ENCODE measurements around the gene MCHR1. TPM values are rescaled to one million over a fixed set of nuclear protein-coding genes. Genes with fewer than 3 reads are reported as not detected.
A peak's percentile ranks its signal among the peaks of the same experiment; 100 is the strongest.
"Not testable (repeated sequence)": the region's sequence is repeated elsewhere in the genome, so short reads cannot be mapped to it uniquely, and the experiment has no call there.

Gene MCHR1
- total RNA-seq, 1 experiment from 2014 or later, result 0.24 TPM

DNA sequence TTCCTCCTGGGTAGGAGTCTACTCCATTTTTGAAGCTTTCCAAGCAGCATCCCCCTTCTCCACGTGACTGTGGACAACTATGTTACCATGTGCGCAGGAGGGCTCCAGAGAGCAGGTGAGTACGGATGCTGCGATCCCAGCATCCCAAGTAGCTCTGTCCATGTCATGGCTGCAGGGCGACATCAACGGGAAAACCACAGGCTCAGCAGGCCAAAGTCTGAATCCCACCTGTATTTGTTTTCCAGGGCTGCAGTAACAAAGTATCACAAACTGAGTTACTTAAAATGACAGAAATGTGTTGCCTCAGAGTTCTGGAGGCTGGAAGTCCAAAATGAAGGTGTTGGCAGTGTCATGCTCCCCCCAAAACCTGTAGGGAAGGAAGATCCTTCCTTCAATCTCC, 40.3 kb downstream of the MCHR1 start:
- CTCF ChIA-PET, result interaction anchor here (0.7 kb wide), 1 partner anchor 111 kb away, joined by 5 read pairs; no protein-coding TSS in a partner anchor
- POLR2A ChIA-PET (ENCODE audit: unreplicated experiment), result no interaction called here
- DNase-seq, result no peak
- H3K79me2 ChIP-seq (ENCODE audit: low read depth), result no peaks in the 10 kb centered on the region
- no peaks in the 10 kb centered on the region for H3K9me2 ChIP-seq (ENCODE audit: insufficient read depth)
- peaks cover 29% of the 10 kb centered on the region for H3F3A ChIP-seq (ENCODE audit: insufficient read depth, low read depth)
- H3K4me2 ChIP-seq, result no peak overlapping the region
- no peaks in the 10 kb centered on the region for H3K27me3 ChIP-seq (ENCODE audit: insufficient read depth, low read depth)
- intact Hi-C loops (cut with micrococcal nuclease; ENCODE audit: unreplicated experiment), result no loop called here
- no peak overlapping the region for H3K4me3 ChIP-seq
- no peaks in the 10 kb centered on the region for H3K9me3 ChIP-seq (ENCODE audit: insufficient read depth, low read depth)
- H2AFZ ChIP-seq, result no peak overlapping the region
- TF ChIP-seq CTCF (conservative IDR thresholded peaks at IDR 0.05), result no peak
- no peak for TF ChIP-seq EZH2 (IDR thresholded peaks at IDR 0.05; ENCODE audit: low read depth)
- H3K27ac ChIP-seq, result no peak overlapping the region
- no peaks in the 10 kb centered on the region for H4K20me1 ChIP-seq (ENCODE audit: insufficient read depth)
- H3K4me1 ChIP-seq (replicated peaks; ENCODE audit: insufficient read depth), result peaks cover 36% of the 10 kb centered on the region
- no peaks in the 10 kb centered on the region for H3K36me3 ChIP-seq (ENCODE audit: low read depth)
- BruUV-seq (replicated peaks), result no TSS peak

- H3K9me3 ChIP-seq (ENCODE audit: insufficient read depth, low read depth); H3K36me3 ChIP-seq (ENCODE audit: low read depth); H3K4me3 ChIP-seq; intact Hi-C loops (cut with micrococcal nuclease; ENCODE audit: unreplicated experiment); BruUV-seq (replicated peaks); H3K27me3 ChIP-seq (ENCODE audit: insufficient read depth, low read depth); H3K4me2 ChIP-seq; H3K9me2 ChIP-seq (ENCODE audit: insufficient read depth); H4K20me1 ChIP-seq (ENCODE audit: insufficient read depth); H3K79me2 ChIP-seq (ENCODE audit: low read depth); H3K27ac ChIP-seq; H2AFZ ChIP-seq; DNase-seq; POLR2A ChIA-PET (ENCODE audit: unreplicated experiment): not testable (repeated sequence)
- CTCF ChIA-PET, result interaction anchor here (0.7 kb wide), 1 partner anchor 87 kb away, joined by 15 read pairs; no protein-coding TSS in a partner anchor
- Histone ChIP-seq H3K4me1 (replicated peaks; ENCODE audit: insufficient read depth) (peaks cover 30% of the 10 kb centered on the region), H3F3A (ENCODE audit: insufficient read depth, low read depth) (peaks cover 24% of the 10 kb centered on the region)
Observed at GRCh38 chr22:40720156-40720537, 40.9 kb downstream of the MCHR1 start.

DNA sequence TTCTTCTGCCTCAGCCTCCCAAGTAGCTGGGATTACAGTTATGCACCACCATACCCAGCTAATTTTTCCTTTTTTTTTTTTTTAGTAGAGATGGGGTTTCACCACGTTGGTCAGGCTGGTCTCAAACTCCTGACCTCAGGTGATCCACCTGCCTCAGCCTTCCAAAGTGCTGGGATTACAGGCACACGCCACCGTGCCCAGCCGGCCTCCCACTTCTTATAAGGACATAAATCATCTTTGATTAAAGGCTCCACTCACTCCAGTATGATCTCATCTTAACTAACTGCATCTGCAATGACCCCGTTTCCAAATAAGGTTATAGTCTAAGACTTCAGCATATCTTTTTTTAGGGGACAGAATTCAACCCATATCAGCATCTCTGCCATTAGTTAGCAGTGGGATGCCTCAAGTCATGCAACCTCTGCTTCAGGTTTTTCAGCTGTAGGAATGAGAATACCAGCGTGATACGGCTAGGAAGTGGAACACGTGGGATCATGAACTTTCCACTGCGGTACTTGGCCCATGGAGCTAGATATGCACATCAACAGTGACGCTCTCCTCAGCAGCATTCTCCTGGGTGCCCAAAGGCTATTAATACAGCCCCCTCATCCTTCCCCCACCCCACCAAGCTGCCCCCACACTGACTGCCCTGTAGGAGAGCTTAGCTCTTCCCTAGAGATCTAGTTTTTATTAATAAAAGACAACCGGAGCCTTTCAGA, 41.4 kb downstream of the MCHR1 start:
- Histone ChIP-seq H3K9me2 (ENCODE audit: insufficient read depth) (no peaks in the 10 kb centered on the region), H3K79me2 (ENCODE audit: low read depth) (no peaks in the 10 kb centered on the region), H3K9me3 (ENCODE audit: insufficient read depth, low read depth) (no peaks in the 10 kb centered on the region), H3K4me1 (replicated peaks; ENCODE audit: insufficient read depth) (peaks cover 25% of the 10 kb centered on the region), H3K36me3 (ENCODE audit: low read depth) (no peaks in the 10 kb centered on the region), H3K4me3 (no peak overlapping the region), H3K27ac (no peak overlapping the region), H3K27me3 (ENCODE audit: insufficient read depth, low read depth) (no peaks in the 10 kb centered on the region), H2AFZ (no peak overlapping the region), H3F3A (ENCODE audit: insufficient read depth, low read depth) (peaks cover 18% of the 10 kb centered on the region; the same call in 1 of the 2 replicates), H3K4me2 (peak overlapping the region; percentile 60), H4K20me1 (ENCODE audit: insufficient read depth) (no peaks in the 10 kb centered on the region)
- BruUV-seq (replicated peaks), result no TSS peak
- no peak for DNase-seq
- CTCF ChIA-PET, result interaction anchor here (0.7 kb wide), 1 partner anchor 88 kb away, joined by 15 read pairs; no protein-coding TSS in a partner anchor
- POLR2A ChIA-PET (ENCODE audit: unreplicated experiment), result no interaction called here
- no peak for TF ChIP-seq CTCF (conservative IDR thresholded peaks at IDR 0.05)
- TF ChIP-seq EZH2 (IDR thresholded peaks at IDR 0.05; ENCODE audit: low read depth), result no peak
- intact Hi-C loops (cut with micrococcal nuclease; ENCODE audit: unreplicated experiment), result no loop called here

Measured in PC-9 (cell line).